HG02571 (cell line): ENCODE results near the gene NRG2.

ENCODE experiments used
- ATAC-seq: cut with Tn5 transposase; IDR thresholded peaks from one replicate; pipeline ENCODE4 v1.9.1; 2021; ENCODE audit warnings: mild to moderate bottlenecking, moderate library complexity; ENCODE audit not compliant: unreplicated experiment

Gene NRG2

GRCh38 chr5:139975306-139975705 is 67.8 kb downstream of the NRG2 start:
- no peak for ATAC-seq

- no peak for ATAC-seq
Measured at GRCh38 chr5:139974661-139975060, 68.4 kb downstream of the NRG2 start.

- ATAC-seq = no peak
Measured at GRCh38 chr5:139971202-139971725, 71.8 kb downstream of the NRG2 start.

- ATAC-seq = no peak
Measured at GRCh38 chr5:139969318-139969717, 73.8 kb downstream of the NRG2 start.

- ATAC-seq = peak; percentile 94
Measured at GRCh38 chr5:139968547-139969261, 74.4 kb downstream of the NRG2 start.

GRCh38 chr5:139967353-139967752 is 75.7 kb downstream of the NRG2 start:
- no peak for ATAC-seq

GRCh38 chr5:139966856-139967255 is 76.2 kb downstream of the NRG2 start:
- ATAC-seq = no peak

- ATAC-seq = no peak
Measured at GRCh38 chr5:139964994-139965565, 78.0 kb downstream of the NRG2 start.

GRCh38 chr5:139964266-139964993 is 78.7 kb downstream of the NRG2 start:
- ATAC-seq = no peak

- no peak for ATAC-seq
Measured at GRCh38 chr5:139962445-139962844, 80.7 kb downstream of the NRG2 start.

GRCh38 chr5:139961435-139962157 is 81.5 kb downstream of the NRG2 start:
- ATAC-seq = peak; percentile 53

- ATAC-seq = peak; percentile 92
Measured at GRCh38 chr5:139960723-139961383, 82.2 kb downstream of the NRG2 start.

- ATAC-seq = no peak
Measured at GRCh38 chr5:139958432-139959148, 84.5 kb downstream of the NRG2 start.

- ATAC-seq = no peak
Measured at GRCh38 chr5:139956342-139956741, 86.8 kb downstream of the NRG2 start.

GRCh38 chr5:139955616-139956273 is 87.4 kb downstream of the NRG2 start:
- ATAC-seq = no peak

GRCh38 chr5:139955053-139955605 is 88.0 kb downstream of the NRG2 start:
- no peak for ATAC-seq

- no peak for ATAC-seq
Measured at GRCh38 chr5:139954462-139954861, 88.6 kb downstream of the NRG2 start.

- ATAC-seq = no peak
Measured at GRCh38 chr5:139954022-139954421, 89.1 kb downstream of the NRG2 start.

- ATAC-seq = no peak
Measured at GRCh38 chr5:139952574-139952973, 90.5 kb downstream of the NRG2 start.
